PC-9 (cell line): ENCODE measurements around the gene F8A1. TPM values are rescaled to one million over a fixed set of nuclear protein-coding genes. Genes with fewer than 3 reads are reported as not detected.
"Not testable (repeated sequence)": the region's sequence is repeated elsewhere in the genome, so short reads cannot be mapped to it uniquely, and the experiment has no call there.

Experiments
- Bru-seq: library from RNA; stranded (reverse); fragments of 400-500 nt; gene quantifications from one replicate; lab custom pipeline; 2021; lab: Mats Ljungman, UMichigan
- BruChase-seq, 2 experiments: library from RNA; stranded (reverse); fragments of 400-500 nt; gene quantifications; one replicate each; lab custom pipeline; 2021; lab: Mats Ljungman, UMichigan
- BruUV-seq: library from RNA; stranded (reverse); fragments of 400-500 nt; replicated peaks from 2 replicates; lab custom pipeline; 2021; lab: Mats Ljungman, UMichigan
- CTCF ChIA-PET: fragments of 300-600 bp; sonication (Branson Sonifier 250); formaldehyde crosslinking; loops from one replicate; lab custom pipeline; 2022; ENCODE audit warnings: antibody characterized with exemption; lab: Charles Lee
- POLR2A ChIA-PET: fragments of 300-600 bp; sonication (Branson Sonifier 250); formaldehyde crosslinking; loops from one replicate; lab custom pipeline; 2022; ENCODE audit warnings: antibody characterized with exemption; ENCODE audit not compliant: unreplicated experiment; lab: Charles Lee
- DNase-seq, 2 experiments: peaks; one replicate each; pipeline versions ENCODE4 v3.0.0 to v3.0.0-alpha.2; 2015 to 2022; ENCODE audit warnings: mixed read lengths in 1 of 2
- H2AFZ ChIP-seq: fragments of 200-600 bp; sonication (generic); 2 replicates; pipeline ENCODE4 v1.8.1; 2017; ENCODE audit warnings: antibody characterized with exemption
- H3F3A ChIP-seq: fragments of 200-600 bp; sonication (generic); 2 replicates; pipeline ENCODE4 v1.8.1; 2017; ENCODE audit warnings: antibody characterized with exemption, mild to moderate bottlenecking, low read depth; ENCODE audit not compliant: insufficient read depth
- H3K27ac ChIP-seq: fragments of 200-600 bp; sonication (generic); 2 replicates; pipeline ENCODE4 v1.6.1; 2016; ENCODE audit warnings: mixed run types
- H3K27me3 ChIP-seq: fragments of 200-600 bp; sonication (generic); 2 replicates; pipeline ENCODE4 v1.6.1; 2016; ENCODE audit warnings: low read depth, mixed run types; ENCODE audit not compliant: insufficient read depth
- H3K36me3 ChIP-seq: fragments of 200-600 bp; sonication (generic); 2 replicates; pipeline ENCODE4 v1.6.1; 2016; ENCODE audit warnings: low read depth, mixed run types
- H3K4me1 ChIP-seq: fragments of 200-600 bp; sonication (generic); replicated peaks from 2 replicates; pipeline ENCODE4 v1.6.1; 2016; ENCODE audit warnings: mixed run types; ENCODE audit not compliant: insufficient read depth
- H3K4me2 ChIP-seq: fragments of 200-600 bp; sonication (generic); 2 replicates; pipeline ENCODE4 v1.6.1; 2017; ENCODE audit warnings: mixed run types
- H3K4me3 ChIP-seq: fragments of 200-600 bp; sonication (generic); 2 replicates; pipeline ENCODE4 v1.6.1; 2016; ENCODE audit warnings: mixed run types
- H3K79me2 ChIP-seq: fragments of 200-600 bp; sonication (generic); 2 replicates; pipeline ENCODE4 v1.6.1; 2017; ENCODE audit warnings: low read depth, mixed run types
- H3K9me2 ChIP-seq: fragments of 200-600 bp; sonication (generic); 2 replicates; pipeline ENCODE4 v1.8.1; 2017; ENCODE audit warnings: mild to moderate bottlenecking; ENCODE audit not compliant: insufficient read depth
- H3K9me3 ChIP-seq: fragments of 200-600 bp; sonication (generic); 2 replicates; pipeline ENCODE4 v1.8.1; 2016; ENCODE audit warnings: low read depth; ENCODE audit not compliant: insufficient read depth
- H4K20me1 ChIP-seq: fragments of 200-600 bp; sonication (generic); 2 replicates; pipeline ENCODE4 v1.8.1; 2017; ENCODE audit not compliant: insufficient read depth
- CTCF ChIP-seq: fragments of 200-600 bp; sonication (generic); conservative IDR thresholded peaks from 2 replicates; pipeline ENCODE4 v1.6.1; 2017; ENCODE audit warnings: mixed run types, antibody characterized with exemption, mild to moderate bottlenecking, moderate library complexity
- EZH2 ChIP-seq: fragments of 200-600 bp; sonication (generic); IDR thresholded peaks from 2 replicates; pipeline ENCODE4 v1.8.0; 2017; ENCODE audit warnings: antibody characterized with exemption, low read depth
- intact Hi-C: fragments of 100-400 bp; cut with micrococcal nuclease; formaldehyde crosslinking; loops from one replicate; pipeline ENCODE4 v1.10.0; 2022; ENCODE audit not compliant: unreplicated experiment
- long read RNA-seq: library from polyadenylated mRNA; stranded (forward); transcript quantifications from one replicate; pipeline ENCODE4 v2.0.0, GENCODE V29; 2022
- total RNA-seq: library from RNA; stranded (reverse); gene quantifications from 2 replicates; pipeline ENCODE4 v1.2.3, GENCODE V29; 2021

The F8A1 gene
- total RNA-seq (12.1 and 19.6 TPM in 2 replicates), Bru-seq, nascent RNA (percentile 44 among the genes with signal in this experiment), BruChase-seq, experiment 1, labeled RNA remaining after a 2-hour chase (percentile 57 among the genes with signal in this experiment), BruChase-seq, experiment 2, labeled RNA remaining after a 6-hour chase (percentile 78 among the genes with signal in this experiment)
- long read RNA-seq, transcript F8A1-201 (1 exons, 1,713 nt): major isoform, 81 of 81 reads
- long read RNA-seq, partial matches to known transcripts: 0 of 81 reads
- long read RNA-seq, other reads (novel, unspliced or antisense): 0 of 81 reads

GRCh38 chrX:154886069-154886788 lies at the start of gene F8A1:
F8A1 (plus strand) TSS chrX:154886355; CDS start chrX:154886375, 20 bp downstream.
- H2AFZ ChIP-seq, H3F3A ChIP-seq, H3K9me3 ChIP-seq, H4K20me1 ChIP-seq, BruUV-seq, H3K27me3 ChIP-seq, H3K36me3 ChIP-seq, H3K4me3 ChIP-seq, POLR2A ChIA-PET, H3K9me2 ChIP-seq, H3K4me1 ChIP-seq, H3K79me2 ChIP-seq, H3K4me2 ChIP-seq, intact Hi-C loops, CTCF ChIA-PET, H3K27ac ChIP-seq: not testable (repeated sequence)
- DNase-seq: peak in 1 of 2 experiments; percentile 66

- Histone ChIP-seq H3K27me3 (no peaks in the 10 kb centered on the region), H3K27ac (no peak overlapping the region), H3K36me3 (no peaks in the 10 kb centered on the region), H2AFZ (no peak overlapping the region), H3K4me3 (no peak overlapping the region), H3K4me2 (no peak overlapping the region), H3K9me2 (no peaks in the 10 kb centered on the region), H3K4me1 (no peaks in the 10 kb centered on the region), H3K79me2 (no peaks in the 10 kb centered on the region), H3K9me3 (no peaks in the 10 kb centered on the region), H3F3A (no peaks in the 10 kb centered on the region), H4K20me1 (no peaks in the 10 kb centered on the region)
- intact Hi-C loops: loop anchor here (1.0 to 10.0 kb wide), 4 partner anchors 78 to 466 kb away; partner anchors contain the start of genes EMD and FLNA
- DNase-seq: peak; percentile 0 to 42
- CTCF ChIA-PET: no interaction called here
- BruUV-seq: no TSS peak
- POLR2A ChIA-PET: no interaction called here
- peak; percentile 78 for TF ChIP-seq CTCF
- no peak for TF ChIP-seq EZH2
Measured at GRCh38 chrX:154840856-154841255, 45.3 kb upstream of the F8A1 start.

GRCh38 chrX:154850957-154851611 lies 35.1 kb upstream of the F8A1 start:
- no peaks in the 10 kb centered on the region for H3K9me3 ChIP-seq
- H3K4me1 ChIP-seq: no peaks in the 10 kb centered on the region
- intact Hi-C loops: no loop called here
- H3K36me3 ChIP-seq: no peaks in the 10 kb centered on the region
- no peak overlapping the region for H3K27ac ChIP-seq
- no peak overlapping the region for H3K4me3 ChIP-seq
- no peaks in the 10 kb centered on the region for H4K20me1 ChIP-seq
- no TSS peak for BruUV-seq
- DNase-seq: no peak
- H3K9me2 ChIP-seq: no peaks in the 10 kb centered on the region
- CTCF ChIA-PET: no interaction called here
- no peak overlapping the region for H2AFZ ChIP-seq
- H3K79me2 ChIP-seq: no peaks in the 10 kb centered on the region
- no peaks in the 10 kb centered on the region for H3K27me3 ChIP-seq
- POLR2A ChIA-PET: no interaction called here
- no peak overlapping the region for H3K4me2 ChIP-seq
- no peaks in the 10 kb centered on the region for H3F3A ChIP-seq
- TF ChIP-seq EZH2 (no peak), CTCF (no peak)
